ENCODE results near the gene ZBTB7C. TPM values are rescaled to one million over a fixed set of nuclear protein-coding genes. Genes with fewer than 3 reads are reported as not detected.

ZBTB7C gene
- total RNA-seq, 2 donors from 2014 or later, result 1.3 to 2.3 TPM

DNA sequence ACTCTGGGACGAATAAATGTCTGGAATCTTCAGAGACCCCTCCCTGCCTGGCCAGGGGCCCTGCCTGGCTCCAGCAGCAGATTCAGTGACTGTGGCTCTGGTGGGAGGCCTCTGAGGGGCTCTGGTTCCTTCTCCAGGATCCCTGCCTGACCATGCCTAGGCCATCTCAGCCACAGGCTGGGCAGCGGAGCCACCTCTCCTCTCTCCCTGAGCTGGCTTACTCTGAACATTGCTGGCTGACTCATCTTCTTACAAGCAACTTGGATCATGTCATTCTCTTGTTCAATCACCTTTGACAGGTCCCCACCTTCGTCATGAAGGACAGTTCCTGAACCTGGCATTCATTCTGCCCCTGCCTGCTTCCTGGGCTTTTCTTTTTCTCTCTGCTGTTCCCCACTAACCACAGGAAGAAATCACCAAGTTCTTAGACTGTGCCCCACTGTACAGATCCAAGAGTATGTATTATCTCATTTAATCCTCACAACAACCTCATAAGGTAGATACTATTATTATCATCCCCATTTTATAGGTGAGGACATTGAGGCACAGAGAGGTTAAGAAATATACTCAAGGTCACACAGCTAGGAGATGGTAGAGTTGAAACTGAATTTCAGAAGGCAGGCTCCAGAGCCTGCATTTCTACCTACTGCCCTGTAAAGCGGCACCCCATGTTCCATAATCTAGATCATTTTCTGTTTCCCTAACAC is 323.2 kb downstream of the ZBTB7C start:
- no peak overlapping the region for H3K27ac ChIP-seq
- H3K36me3 ChIP-seq (replicated peaks in 1 of 2; ENCODE audit: insufficient read depth in 1 of 2, low read depth in 2 of 2), result no peaks in the 10 kb centered on the region
- intact Hi-C loops (cut with DNase I), result no loop called here
- 70 to 79% methylated on average over 4 of the region's 4 CpGs for WGBS, 2 donors
- H3K4me1 ChIP-seq, result no peaks in the 10 kb centered on the region
- no peaks in the 10 kb centered on the region for H3K9me3 ChIP-seq
- TF ChIP-seq, protein P1, sequence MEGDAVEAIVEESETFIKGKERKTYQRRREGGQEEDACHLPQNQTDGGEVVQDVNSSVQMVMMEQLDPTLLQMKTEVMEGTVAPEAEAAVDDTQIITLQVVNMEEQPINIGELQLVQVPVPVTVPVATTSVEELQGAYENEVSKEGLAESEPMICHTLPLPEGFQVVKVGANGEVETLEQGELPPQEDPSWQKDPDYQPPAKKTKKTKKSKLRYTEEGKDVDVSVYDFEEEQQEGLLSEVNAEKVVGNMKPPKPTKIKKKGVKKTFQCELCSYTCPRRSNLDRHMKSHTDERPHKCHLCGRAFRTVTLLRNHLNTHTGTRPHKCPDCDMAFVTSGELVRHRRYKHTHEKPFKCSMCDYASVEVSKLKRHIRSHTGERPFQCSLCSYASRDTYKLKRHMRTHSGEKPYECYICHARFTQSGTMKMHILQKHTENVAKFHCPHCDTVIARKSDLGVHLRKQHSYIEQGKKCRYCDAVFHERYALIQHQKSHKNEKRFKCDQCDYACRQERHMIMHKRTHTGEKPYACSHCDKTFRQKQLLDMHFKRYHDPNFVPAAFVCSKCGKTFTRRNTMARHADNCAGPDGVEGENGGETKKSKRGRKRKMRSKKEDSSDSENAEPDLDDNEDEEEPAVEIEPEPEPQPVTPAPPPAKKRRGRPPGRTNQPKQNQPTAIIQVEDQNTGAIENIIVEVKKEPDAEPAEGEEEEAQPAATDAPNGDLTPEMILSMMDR (IDR thresholded peaks at IDR 0.05), result no peak
- TF ChIP-seq POLR2A (IDR thresholded peaks at IDR 0.05), result no peak
- no peak overlapping the region for H3K4me3 ChIP-seq
- no peaks in the 10 kb centered on the region for H3K27me3 ChIP-seq
- ATAC-seq, result no peak
- DNase-seq, result no peak

DNA sequence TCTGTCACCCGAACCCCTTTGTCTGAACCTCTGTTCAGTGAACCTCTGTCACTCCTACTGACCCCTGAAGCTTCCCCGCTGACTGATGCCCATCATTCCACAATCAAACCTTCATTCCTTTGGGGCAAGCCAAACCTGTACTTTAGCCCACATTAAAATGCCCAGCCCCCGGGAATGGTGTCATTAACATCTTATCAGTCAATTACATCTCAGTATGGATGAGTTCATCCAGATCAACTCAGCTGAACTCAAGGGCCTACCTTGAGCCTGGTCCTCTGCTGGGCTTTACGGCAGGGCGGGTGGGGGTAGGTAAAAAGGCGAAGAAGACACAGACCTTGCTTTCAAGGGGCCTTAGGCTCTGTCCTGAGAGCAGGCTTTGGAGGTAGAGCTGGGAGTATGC is 324.3 kb downstream of the ZBTB7C start:
- intact Hi-C loops (cut with DNase I), result no loop called here
- WGBS, 2 donors, result 85 to 90% methylated on average over 6 of the region's 6 CpGs

DNA sequence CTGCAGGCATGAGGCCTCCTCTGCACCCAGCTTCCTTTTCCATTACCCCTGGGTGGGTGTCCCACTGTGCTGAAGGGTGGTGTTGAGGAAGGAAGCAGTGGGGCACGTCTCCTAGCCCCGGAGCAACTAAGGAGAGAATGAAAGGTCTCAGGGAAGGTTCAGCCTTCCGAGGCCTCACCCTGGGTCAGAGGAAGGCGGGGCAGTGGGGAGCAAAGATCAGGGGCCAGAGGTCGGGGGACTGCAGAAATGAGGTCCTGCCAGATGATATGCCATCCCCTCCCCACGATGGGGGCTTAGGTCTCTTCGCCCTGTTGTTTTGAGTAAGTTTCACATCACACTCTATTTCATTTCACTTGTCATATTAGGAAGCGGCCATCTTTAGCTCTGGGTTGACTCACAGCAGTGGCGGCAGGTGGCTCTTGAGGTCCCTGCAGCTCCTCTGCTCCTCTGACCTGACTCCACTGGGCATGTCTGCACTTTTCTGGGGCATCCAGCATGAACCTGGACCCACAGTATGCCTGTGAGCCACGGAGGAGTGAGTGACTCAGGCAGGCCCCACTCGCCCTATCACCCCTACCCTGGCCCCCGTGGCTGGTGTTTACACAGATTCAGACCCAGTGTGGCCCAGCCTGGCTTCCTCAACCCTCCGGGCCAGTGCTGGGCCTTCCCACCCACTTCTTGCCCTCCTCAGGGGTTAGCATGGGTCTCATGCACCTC is 325.0 kb downstream of the ZBTB7C start:
- DNase-seq (no peak), ATAC-seq (no peak)
- no peak for TF ChIP-seq POLR2A (IDR thresholded peaks at IDR 0.05)
- TF ChIP-seq, protein P1 (IDR thresholded peaks at IDR 0.05), result no peak
- H3K27ac ChIP-seq, result no peak overlapping the region
- no peaks in the 10 kb centered on the region for H3K4me1 ChIP-seq
- 87 to 90% methylated on average over 11 to 13 of the region's 13 CpGs for WGBS, 2 donors
- no peaks in the 10 kb centered on the region for H3K9me3 ChIP-seq
- H3K4me3 ChIP-seq, result no peak overlapping the region
- no peaks in the 10 kb centered on the region for H3K27me3 ChIP-seq
- intact Hi-C loops (cut with DNase I), result no loop called here
- H3K36me3 ChIP-seq (replicated peaks in 1 of 2; ENCODE audit: insufficient read depth in 1 of 2, low read depth in 2 of 2), result no peaks in the 10 kb centered on the region

More for the DNA sequence above, 324.3 kb downstream of the ZBTB7C start:
- no peaks in the 10 kb centered on the region for H3K36me3 ChIP-seq (replicated peaks in 1 of 2; ENCODE audit: insufficient read depth in 1 of 2, low read depth in 2 of 2)
- no peak overlapping the region for H3K27ac ChIP-seq
- DNase-seq (no peak), ATAC-seq (no peak)
- H3K4me1 ChIP-seq, result no peaks in the 10 kb centered on the region
- H3K9me3 ChIP-seq, result no peaks in the 10 kb centered on the region
- TF ChIP-seq, protein P1 (IDR thresholded peaks at IDR 0.05), result no peak
- no peak for TF ChIP-seq POLR2A (IDR thresholded peaks at IDR 0.05)
- H3K4me3 ChIP-seq, result no peak overlapping the region
- H3K27me3 ChIP-seq, result no peaks in the 10 kb centered on the region

DNA sequence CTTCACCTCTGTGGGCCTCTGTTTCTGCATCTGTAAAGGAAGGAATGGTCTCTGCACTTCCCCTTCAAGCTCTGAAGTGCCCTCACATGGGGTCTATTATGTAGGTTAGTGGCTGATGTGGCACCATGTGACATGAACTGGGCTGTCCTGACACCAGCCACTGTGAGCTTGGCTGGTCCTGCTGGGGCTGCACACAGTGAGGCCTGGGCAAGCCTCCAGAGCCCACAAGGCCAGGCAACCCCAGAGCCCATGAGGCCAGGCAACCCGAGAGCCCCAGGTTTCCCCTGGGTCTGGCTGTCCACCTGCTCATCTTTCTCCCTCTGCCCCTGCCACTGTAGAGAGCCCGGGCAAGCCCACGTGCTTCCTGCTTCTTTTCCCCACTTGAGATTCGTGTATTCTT is 328.6 kb downstream of the ZBTB7C start:
- ATAC-seq (no peak), DNase-seq (no peak)
- Histone ChIP-seq H3K36me3 (replicated peaks in 1 of 2; ENCODE audit: insufficient read depth in 1 of 2, low read depth in 2 of 2) (no peaks in the 10 kb centered on the region), H3K9me3 (no peaks in the 10 kb centered on the region), H3K4me3 (no peak overlapping the region), H3K27me3 (no peaks in the 10 kb centered on the region), H3K27ac (no peak overlapping the region), H3K4me1 (no peaks in the 10 kb centered on the region)
- WGBS, 2 donors, result 56 to 69% methylated on average over 2 to 4 of the region's 4 CpGs
- intact Hi-C loops (cut with DNase I), result no loop called here
- TF ChIP-seq POLR2A (IDR thresholded peaks at IDR 0.05), result no peak
- TF ChIP-seq, protein P1 (IDR thresholded peaks at IDR 0.05), result no peak

Data from body of pancreas (tissue), 4 donors.